Gastrocnemius medialis (tissue), 4 donors: ENCODE data around the gene NIFK. TPM values are rescaled to one million over a fixed set of nuclear protein-coding genes. Genes with fewer than 3 reads are reported as not detected.
"Not testable (repeated sequence)": the region's sequence is repeated elsewhere in the genome, so short reads cannot be mapped to it uniquely, and the experiment has no call there.

Experiments
- ATAC-seq, 2 donors: fragments of 150-250 bp; one replicate each; pipeline ENCODE4 v1.9.1; 2016
- DNase-seq, 2 donors: peaks; one replicate each; pipeline ENCODE4 v3.0.0-alpha.2; 2019
- H3K27ac ChIP-seq, 4 donors: fragments of 200-600 bp; sonication (generic); 1 replicate in 1 of 4; 2 replicates in 3 of 4; pipeline ENCODE4 v1.5.1; 2016 to 2018; ENCODE audit warnings: mild to moderate bottlenecking in 2 of 4, moderate library complexity in 1 of 4
- H3K27me3 ChIP-seq, 3 donors: fragments of 200-600 bp; sonication (generic) in 2 of 3; 1 replicate in 1 of 3; 2 replicates in 2 of 3; pipeline versions ENCODE4 v1.5.1 to v1.6.0; 2016 to 2019; ENCODE audit warnings: mild to moderate bottlenecking in 1 of 3, moderate library complexity in 1 of 3
- H3K36me3 ChIP-seq, 2 donors: fragments of 200-600 bp; sonication (generic) in 1 of 2; one replicate each; pipeline ENCODE4 v1.5.1; 2017 to 2018
- H3K4me1 ChIP-seq, 2 donors: fragments of 200-600 bp; sonication (generic) in 1 of 2; one replicate each; pipeline ENCODE4 v1.5.1; 2016 to 2017; ENCODE audit warnings: mild to moderate bottlenecking in 2 of 2
- H3K4me3 ChIP-seq, 4 donors: fragments of 200-600 bp; sonication (generic) in 3 of 4; 1 replicate in 1 of 4; 2 replicates in 3 of 4; pipeline ENCODE4 v1.5.1; 2016 to 2019; ENCODE audit warnings: mild to moderate bottlenecking in 2 of 4
- H3K9me3 ChIP-seq, 3 donors: fragments of 200-600 bp; sonication (generic) in 2 of 3; 1 replicate in 1 of 3; 2 replicates in 2 of 3; pipeline ENCODE4 v1.5.1; 2016 to 2019
- POLR2A ChIP-seq, 2 donors: fragments of 450-650 bp; IDR thresholded peaks; one replicate each; pipeline ENCODE4 v1.6.1; 2017; ENCODE audit warnings: antibody characterized with exemption in 2 of 2, mild to moderate bottlenecking in 2 of 2, moderate library complexity in 2 of 2
- in situ Hi-C, 4 donors: fragments of 200-750 bp; cut with MboI; loops; one replicate each; pipeline versions ENCODE4 v1.15.0 to v1.8.0; 2017; ENCODE audit warnings: low sequenced_read_pairs in 4 of 4
- intact Hi-C: fragments of 100-400 bp; cut with DNase I; formaldehyde crosslinking; loops from one replicate; pipeline ENCODE4 v1.15.1; 2023; ENCODE audit warnings: low total_unique reads
- total RNA-seq, 4 donors: library from RNA; depleted of rRNA; stranded (reverse); fragments of >200 nt; gene quantifications; one replicate each; pipeline versions ENCODE4 v1.1.0 to v1.2.3, GENCODE V29; 2016
- TF ChIP-seq, protein P1 (sequence below), 5 experiments: fragments of 450-650 bp in 3 of 5; fragments of 200-600 bp in 2 of 5; sonication (generic) in 2 of 5; IDR thresholded peaks in 4 of 5; conservative IDR thresholded peaks in 1 of 5; 1 replicate in 4 of 5; 2 replicates in 1 of 5; pipeline ENCODE4 v1.5.1; 2016 to 2019; ENCODE audit warnings: antibody characterized with exemption in 5 of 5, mild to moderate bottlenecking in 3 of 5, moderate library complexity in 3 of 5

Gene NIFK
- total RNA-seq, 4 donors from 2014 or later, result 31.1 to 42.3 (median 37.3) TPM

DNA sequence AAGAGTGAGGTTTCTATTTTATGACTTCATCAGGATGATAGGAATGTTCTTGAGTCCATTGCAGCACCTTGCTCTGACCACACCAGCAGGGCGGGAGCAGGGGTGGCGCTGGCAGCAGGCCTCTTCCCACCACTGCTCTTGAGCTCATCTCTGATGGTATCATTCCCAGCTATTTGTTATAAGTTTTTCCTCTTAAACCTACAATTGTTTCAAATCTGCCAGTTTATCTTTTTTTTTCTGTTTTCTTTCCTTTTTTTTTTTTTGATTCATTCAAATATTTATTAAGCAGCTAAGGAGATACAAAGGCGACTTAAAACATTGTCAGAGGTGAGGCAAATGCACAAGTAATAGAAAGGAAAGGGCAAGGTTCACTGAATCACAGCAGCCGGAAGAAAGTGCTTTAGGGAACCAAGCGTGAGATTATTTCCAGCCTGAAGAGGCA is 28.7 kb downstream of the NIFK start:
- no peaks in the 10 kb centered on the region for H3K36me3 ChIP-seq
- H3K27ac ChIP-seq, result no peak overlapping the region
- intact Hi-C loops (no loop called here), in situ Hi-C loops (loop anchor here in 2 of 4 donors (25.0 kb wide), 2 partner anchors 171 to 296 kb away; partner anchors contain the start of gene RNU4ATAC (in 2 of the 2))
- no peak for TF ChIP-seq POLR2A (IDR thresholded peaks at IDR 0.05)
- TF ChIP-seq, protein P1, sequence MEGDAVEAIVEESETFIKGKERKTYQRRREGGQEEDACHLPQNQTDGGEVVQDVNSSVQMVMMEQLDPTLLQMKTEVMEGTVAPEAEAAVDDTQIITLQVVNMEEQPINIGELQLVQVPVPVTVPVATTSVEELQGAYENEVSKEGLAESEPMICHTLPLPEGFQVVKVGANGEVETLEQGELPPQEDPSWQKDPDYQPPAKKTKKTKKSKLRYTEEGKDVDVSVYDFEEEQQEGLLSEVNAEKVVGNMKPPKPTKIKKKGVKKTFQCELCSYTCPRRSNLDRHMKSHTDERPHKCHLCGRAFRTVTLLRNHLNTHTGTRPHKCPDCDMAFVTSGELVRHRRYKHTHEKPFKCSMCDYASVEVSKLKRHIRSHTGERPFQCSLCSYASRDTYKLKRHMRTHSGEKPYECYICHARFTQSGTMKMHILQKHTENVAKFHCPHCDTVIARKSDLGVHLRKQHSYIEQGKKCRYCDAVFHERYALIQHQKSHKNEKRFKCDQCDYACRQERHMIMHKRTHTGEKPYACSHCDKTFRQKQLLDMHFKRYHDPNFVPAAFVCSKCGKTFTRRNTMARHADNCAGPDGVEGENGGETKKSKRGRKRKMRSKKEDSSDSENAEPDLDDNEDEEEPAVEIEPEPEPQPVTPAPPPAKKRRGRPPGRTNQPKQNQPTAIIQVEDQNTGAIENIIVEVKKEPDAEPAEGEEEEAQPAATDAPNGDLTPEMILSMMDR (IDR thresholded peaks at IDR 0.05 in 4 of 5, conservative IDR thresholded peaks at IDR 0.05 in 1 of 5), result no peak
- no peaks in the 10 kb centered on the region for H3K27me3 ChIP-seq
- H3K4me1 ChIP-seq, result no peaks in the 10 kb centered on the region
- H3K9me3 ChIP-seq, result no peaks in the 10 kb centered on the region
- H3K4me3 ChIP-seq, result no peak overlapping the region
- ATAC-seq (no peak), DNase-seq (no peak)

DNA sequence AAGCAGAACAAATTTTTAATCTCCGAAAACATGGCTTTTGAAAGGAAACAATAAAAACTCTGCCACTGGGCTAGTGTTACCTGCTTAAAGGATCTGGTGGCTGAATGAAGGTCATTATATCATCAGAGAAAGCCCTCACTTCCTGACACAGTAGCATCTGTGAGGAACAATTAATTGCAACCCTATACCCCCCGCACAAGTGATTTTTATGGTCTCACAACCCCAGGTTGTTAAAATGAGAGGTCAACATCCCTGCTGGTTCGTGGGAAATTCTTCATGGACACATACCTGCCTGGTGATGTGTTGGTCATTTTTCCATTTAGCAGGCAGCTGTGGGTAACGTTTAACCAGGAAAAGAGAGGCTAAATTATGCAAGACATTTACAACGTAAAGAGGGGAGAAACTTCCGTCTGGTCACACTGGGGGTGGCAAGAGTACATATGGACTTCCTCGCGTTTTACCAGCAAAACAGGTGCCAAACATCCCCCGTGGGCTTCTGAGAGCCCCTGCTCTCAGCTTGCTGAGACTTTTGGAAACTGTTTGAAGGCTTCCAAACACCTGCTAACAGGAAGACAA is 29.2 kb downstream of the NIFK start:
- in situ Hi-C loops, result loop anchor here in 2 of 4 donors (25.0 kb wide), 2 partner anchors 170 to 295 kb away; partner anchors contain the start of gene RNU4ATAC (in 2 of the 2)
- no peaks in the 10 kb centered on the region for H3K27me3 ChIP-seq
- no peak overlapping the region for H3K4me3 ChIP-seq
- DNase-seq (no peak), ATAC-seq (no peak)
- intact Hi-C loops, result no loop called here
- H3K9me3 ChIP-seq, result no peaks in the 10 kb centered on the region
- H3K36me3 ChIP-seq, result no peaks in the 10 kb centered on the region
- no peaks in the 10 kb centered on the region for H3K4me1 ChIP-seq
- TF ChIP-seq, protein P1 (IDR thresholded peaks at IDR 0.05 in 4 of 5, conservative IDR thresholded peaks at IDR 0.05 in 1 of 5), result no peak
- TF ChIP-seq POLR2A (IDR thresholded peaks at IDR 0.05), result no peak
- H3K27ac ChIP-seq, result no peak overlapping the region

DNA sequence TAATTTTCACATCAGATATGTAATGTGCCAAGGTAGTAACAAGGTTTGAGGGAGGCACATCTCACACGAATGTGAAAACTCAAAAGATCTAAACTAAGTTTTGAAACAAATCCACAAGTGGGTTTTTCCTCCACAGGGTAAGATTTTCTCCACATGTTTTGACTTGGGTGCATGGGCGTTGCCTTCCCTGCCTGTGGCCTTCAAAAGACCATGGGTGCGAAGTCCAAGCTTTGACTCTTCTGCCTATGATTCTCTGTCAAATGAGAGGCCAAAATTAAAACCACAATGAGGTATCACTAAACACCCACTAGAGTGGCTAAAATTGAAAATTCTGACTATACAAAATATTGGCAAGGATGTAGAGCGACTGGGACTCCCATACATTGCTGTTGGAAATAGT is 30.7 kb downstream of the NIFK start:
- TF ChIP-seq POLR2A (IDR thresholded peaks at IDR 0.05), result no peak
- TF ChIP-seq, protein P1 (IDR thresholded peaks at IDR 0.05 in 4 of 5, conservative IDR thresholded peaks at IDR 0.05 in 1 of 5), result no peak
- intact Hi-C loops (no loop called here), in situ Hi-C loops (loop anchor here in 2 of 4 donors (25.0 kb wide), 2 partner anchors 169 to 294 kb away; partner anchors contain the start of gene RNU4ATAC (in 2 of the 2))
- H3K27ac ChIP-seq, result no peak overlapping the region
- H3K27me3 ChIP-seq, result no peaks in the 10 kb centered on the region
- ATAC-seq, result no peak
- H3K36me3 ChIP-seq, result no peaks in the 10 kb centered on the region
- no peak overlapping the region for H3K4me3 ChIP-seq
- no peaks in the 10 kb centered on the region for H3K4me1 ChIP-seq
- no peak for DNase-seq
- H3K9me3 ChIP-seq, result no peaks in the 10 kb centered on the region

DNA sequence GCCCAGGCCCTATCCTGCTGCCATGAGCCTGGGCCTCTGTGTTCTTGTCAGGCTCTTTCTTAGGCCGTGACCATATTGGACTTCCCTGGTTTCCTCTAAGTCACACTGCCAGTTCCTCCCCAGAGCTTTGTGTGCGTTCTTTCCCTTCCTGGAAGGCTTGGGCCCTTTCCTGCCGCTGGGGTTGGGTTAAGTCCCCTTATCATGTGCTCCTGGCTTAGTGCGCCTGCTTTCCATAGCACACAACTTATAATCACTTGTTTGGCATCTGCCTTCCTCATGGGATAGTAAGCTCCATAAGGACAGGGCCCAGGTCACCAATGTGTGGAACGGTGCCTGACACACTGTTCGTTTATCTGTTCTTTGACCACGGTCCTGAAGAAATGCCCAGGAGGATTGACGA is 31.3 kb downstream of the NIFK start:
- Histone ChIP-seq H3K27ac (no peak overlapping the region), H3K4me1 (peaks cover 0 to 4% of the 10 kb centered on the region in 2 donors), H3K4me3 (no peak overlapping the region), H3K36me3 (no peaks in the 10 kb centered on the region), H3K9me3 (no peaks in the 10 kb centered on the region), H3K27me3 (no peaks in the 10 kb centered on the region)
- in situ Hi-C loops, result loop anchor here in 2 of 4 donors (25.0 kb wide), 2 partner anchors 168 to 293 kb away; partner anchors contain the start of gene RNU4ATAC (in 2 of the 2)
- ATAC-seq (no peak), DNase-seq (no peak)
- intact Hi-C loops, result no loop called here
- TF ChIP-seq POLR2A (IDR thresholded peaks at IDR 0.05), result no peak
- TF ChIP-seq, protein P1 (IDR thresholded peaks at IDR 0.05 in 4 of 5, conservative IDR thresholded peaks at IDR 0.05 in 1 of 5), result no peak

DNA sequence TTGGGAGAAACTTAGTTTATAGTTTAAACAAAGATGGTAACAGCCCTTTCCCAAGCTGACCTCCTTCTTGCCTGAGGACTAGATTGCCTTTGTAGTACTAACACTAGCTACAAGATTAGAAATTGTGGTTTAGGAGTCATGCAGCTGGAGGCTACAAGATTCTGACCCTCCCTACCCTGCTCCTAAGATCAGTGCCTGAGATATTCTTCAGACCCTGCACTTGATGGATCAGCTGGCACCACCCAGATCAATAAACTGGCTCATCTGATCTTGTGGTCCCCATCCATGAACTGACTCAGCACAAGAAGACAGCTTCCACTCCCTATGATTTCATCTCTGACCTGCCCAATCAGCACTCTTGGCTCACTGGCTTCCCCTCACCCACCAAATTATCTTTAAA is 34.9 kb downstream of the NIFK start:
- H3K27me3 ChIP-seq, H3K4me3 ChIP-seq, DNase-seq, H3K27ac ChIP-seq, H3K36me3 ChIP-seq, H3K9me3 ChIP-seq, ATAC-seq, intact Hi-C loops: not testable (repeated sequence)
- in situ Hi-C loops, result loop anchor here in 2 of 4 donors (25.0 kb wide), 2 partner anchors 164 to 289 kb away; partner anchors contain the start of gene RNU4ATAC (in 2 of the 2)
- H3K4me1 ChIP-seq, result peaks cover 6 to 13% of the 10 kb centered on the region in 2 donors
